Loucy (cell line): ENCODE data around the gene PANK4.

Experiments
- H2AFZ ChIP-seq: fragments of 200-600 bp; sonication (generic); 2 replicates; pipeline ENCODE4 v1.6.0; 2016; ENCODE audit warnings: antibody characterized with exemption, mild to moderate bottlenecking, low read length, moderate library complexity
- H3F3A ChIP-seq: fragments of 200-600 bp; 2 replicates; pipeline ENCODE4 v1.6.0; 2016; ENCODE audit warnings: antibody characterized with exemption, low read depth, mild to moderate bottlenecking
- H3K27me3 ChIP-seq: fragments of 200-600 bp; sonication (generic); 2 replicates; pipeline ENCODE4 v1.6.1; 2014; ENCODE audit warnings: low read length, mild to moderate bottlenecking; ENCODE audit not compliant: insufficient read depth, poor library complexity, severe bottlenecking
- H3K36me3 ChIP-seq: fragments of 200-600 bp; sonication (generic); 2 replicates; pipeline ENCODE4 v1.6.1; 2016; ENCODE audit warnings: low read length; ENCODE audit not compliant: insufficient read depth
- H3K4me1 ChIP-seq: fragments of 200-600 bp; sonication (generic); 2 replicates; pipeline ENCODE4 v1.5.1; 2014; ENCODE audit warnings: low read length, mild to moderate bottlenecking; ENCODE audit not compliant: insufficient read depth, poor library complexity, severe bottlenecking
- H3K4me2 ChIP-seq: fragments of 200-600 bp; sonication (generic); 2 replicates; pipeline ENCODE4 v1.6.0; 2014; ENCODE audit warnings: antibody characterized with exemption, low read length, low read depth, mild to moderate bottlenecking; ENCODE audit not compliant: poor library complexity, severe bottlenecking
- H3K4me3 ChIP-seq: fragments of 200-600 bp; sonication (generic); 2 replicates; pipeline ENCODE4 v1.5.1; 2014; ENCODE audit warnings: low read length, mild to moderate bottlenecking, mixed read lengths; ENCODE audit not compliant: poor library complexity, severe bottlenecking
- H3K79me2 ChIP-seq: fragments of 200-600 bp; sonication (generic); 2 replicates; pipeline ENCODE4 v1.6.1; 2014; ENCODE audit warnings: low read length; ENCODE audit not compliant: insufficient read depth
- H3K9ac ChIP-seq: fragments of 200-600 bp; sonication (generic); 2 replicates; pipeline ENCODE4 v1.6.0; 2014; ENCODE audit warnings: mild to moderate bottlenecking, low read depth, low read length, moderate library complexity; ENCODE audit not compliant: poor library complexity, severe bottlenecking
- H3K9me2 ChIP-seq: fragments of 200-600 bp; sonication (generic); replicated peaks from 2 replicates; pipeline ENCODE4 v1.6.1; 2016; ENCODE audit warnings: low read depth, low read length, mixed read lengths
- H3K9me3 ChIP-seq: fragments of 200-600 bp; sonication (generic); 2 replicates; pipeline ENCODE4 v1.6.1; 2014; ENCODE audit warnings: mild to moderate bottlenecking, antibody characterized with exemption, low read length, low read depth; ENCODE audit not compliant: insufficient read depth
- H4K20me1 ChIP-seq: fragments of 200-600 bp; sonication (generic); 2 replicates; pipeline ENCODE4 v1.6.0; 2014; ENCODE audit warnings: antibody characterized with exemption, low read length, mild to moderate bottlenecking; ENCODE audit not compliant: insufficient read depth, poor library complexity, severe bottlenecking
- CTCF ChIP-seq: fragments of 200-600 bp; sonication (generic); conservative IDR thresholded peaks from 2 replicates; pipeline ENCODE4 v1.5.1; 2014; ENCODE audit warnings: mild to moderate bottlenecking, antibody characterized with exemption, low read length
- EZH2phosphoT487 ChIP-seq: fragments of 200-600 bp; IDR thresholded peaks from 2 replicates; pipeline ENCODE4 v1.6.1; 2018; ENCODE audit warnings: antibody characterized with exemption, mild to moderate bottlenecking, moderate library complexity, borderline replicate concordance

The PANK4 gene

GRCh38 chr1:2507744-2508155 lies 18.6 kb downstream of the PANK4 start:
- Histone ChIP-seq H3K4me1 (no peaks in the 10 kb centered on the region), H3K4me3 (no peak overlapping the region), H2AFZ (no peak overlapping the region), H3K9me3 (no peaks in the 10 kb centered on the region), H3K79me2 (no peaks in the 10 kb centered on the region), H3F3A (no peaks in the 10 kb centered on the region), H3K9ac (no peak overlapping the region), H3K36me3 (peaks cover 33% of the 10 kb centered on the region; the same call in 1 of the 2 replicates), H3K4me2 (no peak overlapping the region), H4K20me1 (no peaks in the 10 kb centered on the region), H3K27me3 (no peaks in the 10 kb centered on the region), H3K9me2 (no peaks in the 10 kb centered on the region)
- TF ChIP-seq CTCF, result no peak
- TF ChIP-seq EZH2phosphoT487, result no peak

- Histone ChIP-seq H3K36me3 (peaks cover 30% of the 10 kb centered on the region; the same call in 1 of the 2 replicates), H3K4me3 (no peak overlapping the region), H4K20me1 (no peaks in the 10 kb centered on the region), H3K27me3 (no peaks in the 10 kb centered on the region), H3K4me2 (no peak overlapping the region), H3F3A (no peaks in the 10 kb centered on the region), H3K9ac (no peak overlapping the region), H3K9me2 (no peaks in the 10 kb centered on the region), H2AFZ (no peak overlapping the region), H3K79me2 (no peaks in the 10 kb centered on the region), H3K4me1 (no peaks in the 10 kb centered on the region), H3K9me3 (no peaks in the 10 kb centered on the region)
- no peak for TF ChIP-seq CTCF
- TF ChIP-seq EZH2phosphoT487, result no peak
Measured at GRCh38 chr1:2506901-2507565, 19.4 kb downstream of the PANK4 start.

GRCh38 chr1:2506007-2506860 lies 20.2 kb downstream of the PANK4 start:
- Histone ChIP-seq H3K36me3 (peaks cover 22% of the 10 kb centered on the region; the same call in 1 of the 2 replicates), H3F3A (no peaks in the 10 kb centered on the region), H3K9me3 (no peaks in the 10 kb centered on the region), H3K79me2 (no peaks in the 10 kb centered on the region), H2AFZ (no peak overlapping the region), H4K20me1 (no peaks in the 10 kb centered on the region), H3K9me2 (no peaks in the 10 kb centered on the region), H3K4me3 (no peak overlapping the region), H3K27me3 (no peaks in the 10 kb centered on the region), H3K4me1 (peaks cover under 1% of the 10 kb centered on the region), H3K4me2 (no peak overlapping the region), H3K9ac (no peak overlapping the region)
- TF ChIP-seq EZH2phosphoT487, result no peak
- no peak for TF ChIP-seq CTCF
